NCI-H526 (cell line): Measurements from ENCODE around the gene STK11.

Experiments
- DNase-seq, 2 experiments: peaks; one replicate each; lab custom pipeline; 2025; lab: John Stamatoyannopoulos, UW

STK11 gene

DNA sequence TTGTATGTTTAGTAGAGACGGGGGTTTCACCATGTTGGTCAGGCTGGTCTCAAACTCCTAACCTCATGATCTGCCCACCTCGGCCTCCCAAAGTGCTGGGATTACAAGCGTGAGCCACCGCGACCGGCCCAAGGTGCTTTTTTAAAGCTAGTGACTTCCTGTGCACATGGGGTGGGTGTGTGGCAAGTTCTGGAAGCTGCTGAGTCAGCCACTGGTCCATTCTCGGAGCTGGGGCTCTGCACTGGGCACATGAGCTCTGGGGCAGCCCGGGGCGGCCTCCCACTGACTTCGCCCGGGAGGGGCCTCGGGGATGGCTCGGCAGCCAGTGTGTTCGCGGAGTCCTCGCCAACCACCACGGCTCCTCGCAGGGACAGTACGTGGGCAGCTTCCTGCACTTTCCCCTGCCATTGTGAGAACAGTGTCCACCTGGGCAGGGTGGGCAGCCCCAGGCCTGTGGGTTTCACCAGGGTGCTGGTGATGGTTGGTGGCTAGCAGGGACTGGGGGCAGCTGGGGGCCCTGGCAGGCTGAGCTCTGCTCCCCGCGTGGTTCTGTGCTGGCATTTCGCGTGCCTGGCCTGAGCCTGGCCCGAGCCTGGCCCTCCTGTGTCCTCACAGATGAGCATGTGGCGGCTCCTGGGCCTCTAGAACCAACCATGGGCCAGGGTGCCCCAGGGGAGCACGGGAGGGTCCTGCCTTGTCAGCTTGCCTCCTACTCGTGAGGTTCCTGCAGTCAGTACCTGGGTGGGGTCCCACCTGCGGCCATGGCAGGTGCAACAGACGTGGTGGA, 20.1 kb downstream of the STK11 start:
- DNase-seq, result no peak

DNA sequence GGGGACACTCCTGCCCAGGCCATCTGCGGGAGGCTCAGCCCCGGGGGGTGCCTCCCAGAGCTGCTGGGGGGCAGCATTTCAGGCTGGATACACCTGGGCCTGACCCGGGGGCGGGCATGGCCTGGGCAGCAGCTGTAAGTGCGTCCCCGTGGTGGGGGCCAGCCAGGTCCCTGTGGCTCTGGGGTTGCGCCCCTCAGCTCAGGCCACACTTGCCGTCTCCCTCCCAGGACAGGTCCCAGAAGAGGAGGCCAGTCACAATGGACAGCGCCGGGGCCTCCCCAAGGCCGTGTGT, 20.6 kb downstream of the STK11 start:
- no peak for DNase-seq

DNA sequence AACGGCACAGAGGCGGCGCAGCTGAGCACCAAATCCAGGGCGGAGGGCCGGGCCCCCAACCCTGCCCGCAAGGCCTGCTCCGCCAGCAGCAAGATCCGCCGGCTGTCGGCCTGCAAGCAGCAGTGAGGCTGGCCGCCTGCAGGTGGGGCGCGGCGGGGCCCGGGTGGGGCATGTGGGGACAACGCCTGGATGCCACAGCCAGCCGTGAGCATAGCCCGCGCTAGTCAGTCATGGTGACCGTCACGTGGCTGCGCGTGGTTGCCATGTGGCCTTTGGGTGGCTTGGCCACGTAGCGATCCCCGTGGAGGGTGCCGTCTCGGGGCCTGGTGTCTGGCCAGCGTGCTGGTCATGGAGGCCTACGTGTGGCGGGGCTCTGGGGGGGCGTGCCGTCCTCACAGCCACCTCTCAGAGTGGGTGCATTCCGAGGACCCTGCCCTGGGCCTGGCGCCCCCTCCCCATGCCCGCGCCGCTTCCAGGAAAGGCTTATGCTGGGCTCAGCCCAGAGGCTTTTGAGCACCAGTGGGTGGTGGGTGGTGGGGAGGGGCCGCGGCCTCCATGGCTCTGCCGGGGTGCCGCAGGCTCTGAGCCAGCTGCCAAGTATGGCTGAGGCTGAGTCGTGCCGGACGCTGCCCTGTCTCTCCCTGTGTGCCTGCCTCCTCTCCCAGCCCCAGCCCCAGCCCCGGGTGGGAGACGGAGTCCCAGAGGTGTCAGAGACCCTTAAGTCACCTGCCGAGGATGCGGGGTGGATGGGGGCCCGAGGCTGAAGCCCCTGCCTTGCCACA, 21.1 kb downstream of the STK11 start:
- DNase-seq, result no peak

GRCh38 chr19:1227304-1228054, 21.9 kb downstream of the STK11 start:
- no peak for DNase-seq

GRCh38 chr19:1228161-1228957, 22.8 kb downstream of the STK11 start:
- DNase-seq, result no peak

DNA sequence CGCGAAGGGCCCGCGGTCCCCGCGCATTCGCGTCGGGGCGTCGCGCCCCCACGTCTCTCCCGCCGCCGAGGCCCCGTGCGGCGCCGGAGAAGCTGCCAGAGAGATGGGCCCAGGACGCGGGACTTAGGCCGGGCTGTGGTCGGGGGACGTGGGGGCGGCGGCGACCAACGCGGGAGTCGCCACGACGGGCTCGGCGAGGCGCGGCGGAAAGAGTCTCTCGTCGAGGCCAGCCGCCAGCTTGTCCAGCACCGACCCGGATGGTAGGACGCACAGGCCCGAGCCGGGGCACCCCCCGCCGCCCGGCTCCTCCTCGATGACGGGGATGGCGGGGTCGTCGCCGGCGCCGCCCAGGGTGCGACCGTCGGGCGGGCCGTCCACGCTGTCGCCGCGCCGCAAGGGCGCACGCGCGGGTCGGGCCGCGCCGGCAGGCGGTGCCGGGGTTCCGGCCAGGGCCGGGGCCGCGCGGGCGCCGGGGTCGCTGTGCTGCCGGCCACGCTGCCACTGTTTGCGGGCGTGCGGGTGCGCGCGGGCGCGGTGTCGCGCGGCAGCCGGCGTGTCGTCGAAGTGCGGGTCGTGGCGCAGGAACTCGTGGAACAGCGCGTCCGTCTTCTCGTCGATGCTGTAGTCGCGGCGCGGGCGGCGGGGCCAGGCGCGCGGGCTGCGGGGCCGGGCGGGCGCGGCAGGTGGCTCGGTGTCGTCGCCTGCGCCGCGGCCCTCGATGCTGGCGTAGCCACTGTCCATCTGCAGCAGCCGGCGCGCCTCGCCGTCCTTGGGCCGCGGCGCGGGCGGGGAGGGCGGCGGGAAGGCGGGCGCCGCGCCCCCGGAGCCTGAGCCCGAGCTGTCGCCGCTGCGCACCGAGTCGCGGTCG, 23.7 kb downstream of the STK11 start:
- DNase-seq, result no peak

DNA sequence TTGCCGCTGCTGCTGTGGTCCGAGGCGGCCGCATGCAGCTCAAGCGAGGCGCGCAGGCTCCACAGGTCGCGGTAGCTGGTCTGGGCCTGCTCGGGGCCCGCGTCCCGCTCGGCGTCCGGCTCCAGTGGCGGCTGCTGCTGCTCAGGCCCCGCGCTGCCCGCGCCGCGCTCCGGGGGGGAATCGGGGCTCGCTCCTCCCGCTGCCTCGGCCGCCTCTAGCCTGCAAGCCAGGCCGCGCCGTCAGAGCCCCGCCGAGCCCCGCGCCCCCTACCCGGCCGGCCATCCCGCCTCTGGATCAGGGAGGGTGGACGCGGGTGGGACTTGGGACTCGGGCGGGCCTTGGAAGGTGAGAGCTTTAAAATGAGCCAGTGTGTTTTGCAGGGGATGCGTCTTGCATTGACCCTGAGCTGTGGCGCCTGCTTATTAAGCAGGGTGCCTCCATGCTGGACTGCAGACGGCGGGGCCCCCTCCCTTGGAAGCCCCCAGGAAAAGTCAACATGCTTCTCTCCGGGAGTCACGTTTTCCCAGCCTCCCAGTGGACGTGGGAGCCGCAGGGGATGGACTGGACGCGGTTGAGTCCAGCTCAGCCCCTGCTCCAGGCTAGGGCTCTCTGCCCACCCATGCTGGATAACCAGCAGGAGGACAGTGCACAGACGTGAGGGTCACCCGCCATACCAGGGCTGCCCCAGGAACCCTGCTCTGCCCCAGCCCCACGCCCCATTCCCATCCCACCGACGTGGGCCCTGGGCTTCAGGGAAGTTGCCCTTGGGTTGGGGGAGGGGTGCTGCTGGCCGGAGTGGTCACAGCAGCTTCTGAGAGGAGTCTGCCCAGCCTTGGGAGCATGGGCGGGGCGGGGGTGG, 24.6 kb downstream of the STK11 start:
- DNase-seq, result no peak

DNA sequence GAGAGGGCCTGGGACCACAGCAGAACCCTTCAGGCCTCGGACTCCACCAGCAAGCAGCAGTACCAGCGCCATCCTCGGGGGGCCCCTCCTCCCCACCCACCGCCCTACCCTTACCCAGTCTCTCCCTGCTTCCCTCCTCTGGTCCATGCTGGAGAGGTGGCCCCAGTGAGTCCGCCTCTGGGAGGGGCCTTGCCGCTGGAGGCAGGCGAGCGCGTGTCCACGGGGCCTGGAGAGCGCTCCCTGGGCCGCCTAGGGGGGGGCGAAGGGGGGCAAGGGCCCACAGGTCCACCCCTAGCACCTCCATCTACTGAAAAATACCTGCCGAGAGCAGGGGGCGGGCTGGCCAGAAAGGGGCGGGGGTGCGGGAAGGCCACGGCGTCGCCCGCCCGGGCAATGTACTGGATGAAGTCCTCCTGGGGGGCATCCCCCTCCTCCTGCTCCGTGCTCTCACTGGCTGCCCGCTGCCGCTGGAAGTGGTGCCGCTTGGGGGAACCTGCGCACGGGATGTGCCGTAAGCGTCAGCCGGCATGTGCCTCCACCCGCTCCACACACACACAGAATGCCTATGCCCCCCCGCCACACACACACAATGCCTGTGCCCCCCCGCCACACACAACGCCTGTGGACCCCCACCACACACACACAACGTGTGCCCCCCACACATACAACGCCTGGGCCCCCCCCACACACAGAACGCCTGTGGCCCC, 25.4 kb downstream of the STK11 start:
- DNase-seq, result no peak

DNA sequence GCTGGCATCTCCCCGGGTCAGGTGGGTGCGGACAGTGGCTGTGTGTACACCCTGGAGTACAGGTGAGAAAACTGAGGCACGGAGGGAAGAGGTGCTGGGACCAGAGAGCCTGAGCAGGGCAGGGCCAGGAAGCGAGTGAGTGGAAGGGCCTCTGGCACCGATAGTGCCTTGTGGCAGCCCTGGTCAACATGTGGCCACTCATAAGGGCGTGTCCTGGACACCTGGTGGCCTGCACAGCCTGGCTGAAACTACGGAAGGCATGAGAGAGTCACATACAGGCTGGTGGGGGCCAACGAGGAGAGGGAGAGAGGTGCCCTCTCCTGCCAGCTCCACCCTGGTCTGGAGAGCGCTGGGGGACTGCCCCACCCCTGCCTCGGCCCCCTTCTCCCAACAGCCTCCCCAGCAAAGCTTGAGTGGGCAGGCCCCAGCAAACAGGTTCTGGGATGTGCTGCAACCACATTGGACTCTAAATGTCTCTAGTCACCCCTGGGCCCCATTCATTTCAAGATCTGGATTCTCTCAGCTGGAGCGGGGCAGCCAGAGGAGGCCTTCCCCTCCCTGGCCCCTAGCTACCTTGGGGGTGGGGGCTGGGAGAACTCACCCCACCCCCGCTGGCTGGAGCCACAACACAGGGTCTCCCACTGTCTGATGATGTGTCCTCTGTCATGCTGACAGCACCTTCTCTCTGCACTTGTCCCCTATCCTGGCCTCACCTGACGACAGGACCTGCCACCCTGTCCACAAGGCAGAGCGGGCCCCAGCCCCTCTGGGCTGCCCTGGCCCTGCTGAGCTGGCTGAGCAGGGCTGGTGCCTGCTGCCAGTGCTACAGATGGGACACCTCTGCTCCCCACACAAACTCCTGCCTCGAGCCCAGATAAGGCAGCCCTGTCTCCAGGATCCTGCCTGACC, 26.4 kb downstream of the STK11 start:
- DNase-seq, result no peak

DNA sequence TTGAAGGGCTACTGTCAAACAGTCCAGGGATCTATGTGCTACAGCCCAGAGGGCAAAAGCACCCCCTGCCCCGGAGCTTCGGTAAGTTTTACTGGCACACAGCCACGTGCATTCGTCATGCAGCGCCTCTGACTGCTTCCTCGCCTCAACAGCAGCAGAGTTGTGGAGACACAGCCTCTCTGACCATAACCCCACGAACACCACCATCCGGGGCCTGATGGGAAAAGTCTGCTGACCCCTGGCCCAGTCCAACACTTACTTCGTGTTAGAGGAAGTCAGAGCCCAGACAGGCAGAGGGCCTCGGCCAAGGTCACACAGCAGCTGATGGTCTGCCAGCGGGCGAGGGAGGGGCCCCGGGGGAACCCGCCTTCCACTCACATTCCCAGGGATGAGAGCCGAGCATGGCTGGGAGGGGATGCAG, 27.1 kb downstream of the STK11 start:
- DNase-seq, result no peak

- DNase-seq, result no peak
These were observed 27.6 kb downstream of the STK11 start for GRCh38 chr19:1233115-1233667.

DNA sequence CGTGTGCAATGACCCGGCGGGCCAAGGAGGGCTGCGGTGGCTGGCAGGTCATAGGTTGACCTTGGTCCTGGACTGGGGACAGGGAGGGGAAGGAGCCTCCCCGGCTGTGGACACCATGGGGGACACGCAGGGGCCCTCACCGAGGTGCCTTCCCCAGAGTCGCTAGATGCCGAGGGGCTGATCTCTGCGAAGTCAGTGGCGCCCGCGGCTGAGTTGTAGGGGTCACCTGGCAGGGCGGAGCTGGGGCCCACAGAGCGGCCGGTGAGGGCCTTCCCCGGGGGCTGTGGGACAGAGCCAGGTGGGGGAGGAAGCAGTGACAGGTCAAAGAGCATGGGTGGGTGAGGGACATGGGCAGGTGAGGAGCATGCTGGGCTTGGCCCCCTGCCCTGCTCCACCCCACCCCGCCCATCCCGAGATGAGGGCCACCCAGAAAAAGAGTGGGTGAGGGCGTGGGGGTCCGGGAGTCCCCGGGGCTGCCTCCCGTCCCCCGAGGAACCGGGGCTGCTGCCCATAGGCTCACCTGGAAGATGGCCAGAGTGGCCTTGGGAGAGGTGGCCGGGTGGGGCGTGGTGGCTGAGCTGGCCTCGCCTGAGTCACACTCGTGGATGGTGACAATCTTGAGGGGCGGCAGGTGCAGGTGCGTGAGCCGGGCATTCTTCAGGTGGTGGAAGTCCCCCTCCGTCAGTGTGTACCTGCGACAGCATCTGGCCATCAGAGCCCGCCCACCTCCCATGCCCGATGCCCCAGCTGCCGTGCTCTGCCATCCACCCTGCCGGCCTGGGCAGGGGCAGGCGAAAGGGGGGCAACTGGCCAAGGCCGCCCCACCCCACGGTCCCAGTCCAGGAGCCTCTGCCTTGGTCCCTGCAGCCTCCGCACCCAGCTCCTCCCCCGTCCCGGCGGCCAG, 28.7 kb downstream of the STK11 start:
- DNase-seq, result no peak

- no peak for DNase-seq
These were observed 29.4 kb downstream of the STK11 start for GRCh38 chr19:1234955-1235380.

- DNase-seq, result peak in 1 of 2 experiments; percentile 43
These were observed 30.3 kb downstream of the STK11 start for GRCh38 chr19:1235625-1236538.

DNA sequence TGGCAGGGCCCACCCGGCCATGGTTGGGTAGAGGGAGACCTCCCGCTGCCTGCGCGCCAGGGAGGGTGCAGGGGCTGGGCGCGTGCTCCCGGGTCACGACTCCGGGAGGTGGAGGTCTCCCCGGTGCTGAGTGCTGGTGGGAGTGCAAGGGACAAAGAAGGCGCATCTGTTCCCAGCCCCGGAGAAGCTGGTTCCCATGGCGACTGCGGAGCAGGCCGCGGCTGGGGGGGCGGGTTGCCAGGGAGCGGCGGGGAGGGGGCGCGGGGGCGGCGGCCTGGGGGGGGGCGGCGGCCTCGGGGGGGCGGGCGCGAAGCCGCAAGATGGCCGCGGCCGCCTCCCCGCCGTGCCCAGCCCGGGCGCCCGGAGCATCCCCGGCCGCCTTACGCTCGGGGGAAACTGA, 31.0 kb downstream of the STK11 start:
- no peak for DNase-seq
